ENCODE measurements around the gene HMGXB3. TPM values are rescaled to one million over a fixed set of nuclear protein-coding genes. Genes with fewer than 3 reads are reported as not detected.

Gene HMGXB3
- total and polyA plus RNA-seq, 2 of the 13 experiments (the other 11 are each of a cell fraction or from before 2014, with no cell fraction given), result 18.8 to 23.8 TPM

- H3K9ac ChIP-seq (ENCODE audit: insufficient read depth, low read depth, low read length), result no peak overlapping the region
- no peak for FAIRE-seq
- in situ Hi-C loops (cut with HindIII; ENCODE audit: extremely low pct_ligation_motif_present, low pct_unique_long_range_greater_than_20kb) (no loop called here), intact Hi-C loops (cut with micrococcal nuclease; ENCODE audit: unreplicated experiment) (no loop called here)
- TF ChIP-seq ZNF781 (CRISPR knock-in tag; IDR thresholded peaks at IDR 0.05; ENCODE audit: borderline replicate concordance, not compliant biosample characterization) (no peak), KLF15 (CRISPR knock-in tag; IDR thresholded peaks at IDR 0.05; ENCODE audit: borderline replicate concordance) (no peak), MLXIP (CRISPR knock-in tag; IDR thresholded peaks at IDR 0.05; ENCODE audit: borderline replicate concordance) (no peak), LCORL (IDR thresholded peaks at IDR 0.05) (no peak), LCORL (CRISPR knock-in tag; IDR thresholded peaks at IDR 0.05) (no peak), SALL1 (CRISPR knock-in tag; IDR thresholded peaks at IDR 0.05) (no peak)
- H3K4me3 ChIP-seq (replicated peaks in 1 of 3; ENCODE audit: insufficient read depth in 1 of 3, low read depth in 2 of 3, low read length in 3 of 3), result no peak overlapping the region
- no peaks in the 10 kb centered on the region for H3K9me3 ChIP-seq (ENCODE audit: low read length)
- POLR2A ChIA-PET, result no interaction called here
- CTCF ChIA-PET (ENCODE audit: low intra/inter-chr PET ratio, low total read pairs), result no interaction called here
- no peaks in the 10 kb centered on the region for H4K20me1 ChIP-seq (ENCODE audit: insufficient read depth, low read length)
- 81% methylated on average over 2 of the region's 2 CpGs for WGBS (ENCODE audit: low lambda C conversion rate)
- H3K79me2 ChIP-seq (ENCODE audit: insufficient read depth, low read length), result no peaks in the 10 kb centered on the region
- peaks cover 9 to 18% of the 10 kb centered on the region in 2 experiments; a peak in 4 of 5 replicates for H3K36me3 ChIP-seq (replicated peaks in 1 of 2; ENCODE audit: control insufficient read depth in 1 of 2, insufficient read depth in 2 of 2, low read length in 2 of 2)
- DNase-seq (ENCODE audit: low spot score), result no peak
- H3K4me1 ChIP-seq (ENCODE audit: insufficient read depth, low read length), result peaks cover 4% of the 10 kb centered on the region
- H3K27me3 ChIP-seq (ENCODE audit: control insufficient read depth in 1 of 2, insufficient read depth in 2 of 2, low read length in 2 of 2), result peaks cover 0 to 7% of the 10 kb centered on the region in 2 experiments; a peak in 1 of 5 replicates
- BruUV-seq (replicated peaks), result no TSS peak
- no peak overlapping the region for H3K4me2 ChIP-seq (ENCODE audit: low read depth, low read length)
- no peak overlapping the region for H2AFZ ChIP-seq (ENCODE audit: low read length)
- peak; percentile 6 for ATAC-seq
- H3K27ac ChIP-seq (ENCODE audit: extremely low read length, insufficient read depth, low read length), result no peak overlapping the region
These were observed 57.0 kb downstream of the HMGXB3 start for GRCh38 chr5:150057511-150057910.
